H1 (cell line): ENCODE results near the gene PLAA.

Source experiments
- CTCF ChIP-seq, 3 experiments: IDR thresholded peaks; 1 replicate in 2 of 3; 2 replicates in 1 of 3; pipeline versions ENCODE4 v1.5.1 to v1.6.1; 2011; ENCODE audit warnings: low read length in 3 of 3, mild to moderate bottlenecking in 3 of 3, inconsistent platforms in 2 of 3, low read depth in 1 of 3, moderate library complexity in 1 of 3; ENCODE audit not compliant: insufficient read depth in 1 of 3; ENCODE audit errors: control extremely low read depth in 1 of 3
- KDM5A ChIP-seq: fragments of 200-600 bp; IDR thresholded peaks from 2 replicates; pipeline ENCODE4 v1.7.1; 2012; ENCODE audit warnings: mild to moderate bottlenecking, low read length, inconsistent platforms, mixed read lengths
- POLR2A ChIP-seq, 2 experiments: IDR thresholded peaks; 1 replicate in 1 of 2; 2 replicates in 1 of 2; pipeline ENCODE4 v1.6.1; 2011; ENCODE audit warnings: low read depth in 2 of 2, low read length in 2 of 2, mild to moderate bottlenecking in 2 of 2; ENCODE audit errors: control extremely low read depth in 1 of 2
- TEAD4 ChIP-seq: IDR thresholded peaks from 2 replicates; pipeline ENCODE4 v1.6.1; 2012; ENCODE audit warnings: low read depth, low read length, inconsistent platforms, mixed read lengths

GRCh38 chr9:26904070-26904469, 43.0 kb downstream of the PLAA start:
- TF ChIP-seq CTCF (IDR thresholded peaks at IDR 0.05; ENCODE audit: control extremely low read depth in 1 of 3, insufficient read depth in 1 of 3, low read depth in 1 of 3, low read length in 3 of 3) (no peak), KDM5A (no peak), TEAD4 (no peak), POLR2A (IDR thresholded peaks at IDR 0.05; ENCODE audit: control extremely low read depth in 1 of 2, low read depth in 2 of 2, low read length in 2 of 2) (no peak)
